Stomach smooth muscle (tissue), 2 donors: ENCODE measurements around the gene WTIP.
"Not testable (repeated sequence)": the region's sequence is repeated elsewhere in the genome, so short reads cannot be mapped to it uniquely, and the experiment has no call there.

ENCODE experiments used
- H3K27ac ChIP-seq: one replicate; pipeline ENCODE4 v1.7.0; 2013; ENCODE audit warnings: mild to moderate bottlenecking, low read length, inconsistent platforms
- H3K27me3 ChIP-seq, 2 donors: one replicate each; pipeline ENCODE4 v1.7.0; 2013; ENCODE audit warnings: low read length in 2 of 2; ENCODE audit not compliant: insufficient read depth in 2 of 2, control insufficient read depth in 1 of 2
- H3K36me3 ChIP-seq, 2 donors: one replicate each; pipeline ENCODE4 v1.7.0; 2013; ENCODE audit warnings: low read length in 2 of 2; ENCODE audit not compliant: control insufficient read depth in 2 of 2, insufficient read depth in 2 of 2
- H3K4me1 ChIP-seq: one replicate; pipeline ENCODE4 v1.7.0; 2013; ENCODE audit warnings: low read length; ENCODE audit not compliant: control insufficient read depth, insufficient read depth
- H3K4me3 ChIP-seq, 2 donors: one replicate each; pipeline ENCODE4 v1.7.0; 2013; ENCODE audit warnings: low read length in 2 of 2
- H3K9ac ChIP-seq, 2 donors: one replicate each; pipeline ENCODE4 v1.7.0; 2013; ENCODE audit warnings: low read length in 2 of 2, mild to moderate bottlenecking in 1 of 2
- H3K9me3 ChIP-seq, 2 donors: one replicate each; pipeline ENCODE4 v1.7.0; 2013; ENCODE audit warnings: low read length in 2 of 2; ENCODE audit not compliant: control insufficient read depth in 2 of 2
- donor health status: healthy.
- donor health status: Pancreatic carcinoma.

WTIP gene

DNA sequence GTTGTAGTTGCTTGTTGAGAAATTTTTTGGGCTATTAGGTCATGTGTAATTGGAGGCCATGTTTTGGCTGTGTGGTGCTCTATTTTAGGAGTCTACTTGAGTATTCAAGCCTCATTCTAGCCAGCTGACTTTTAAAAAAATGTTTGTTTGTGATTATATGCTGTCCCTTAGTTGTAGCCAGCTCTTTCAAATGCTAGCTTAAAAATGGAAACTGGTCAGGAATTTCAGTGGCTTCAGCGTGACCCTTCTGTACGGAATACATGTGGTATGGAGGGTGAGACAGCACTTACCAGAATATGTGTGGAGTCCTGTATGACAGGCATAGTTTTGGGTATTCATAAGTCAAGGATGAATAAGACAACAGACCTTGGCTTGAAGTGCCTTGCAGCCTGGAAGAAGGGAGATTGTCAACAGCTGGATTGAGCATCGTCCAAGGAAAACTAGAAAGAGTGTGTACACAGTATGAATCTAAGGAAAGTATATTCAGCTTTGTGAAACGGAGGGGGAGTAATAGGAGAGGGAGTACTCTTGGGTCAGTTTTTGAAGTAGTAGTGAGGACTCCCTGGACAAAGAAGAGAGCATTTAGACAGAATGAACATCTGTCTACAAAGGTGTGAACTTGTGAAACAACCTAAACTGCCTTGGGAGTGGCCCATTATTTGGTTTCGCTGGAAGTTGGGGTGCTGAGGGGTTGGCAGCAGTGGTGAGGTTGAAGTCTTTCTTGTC is 20.0 kb upstream of the WTIP start:
- no peak overlapping the region for H3K4me3 ChIP-seq
- H3K27me3 ChIP-seq: no peaks in the 10 kb centered on the region
- H3K36me3 ChIP-seq: peaks cover 50 to 61% of the 10 kb centered on the region in 2 donors
- no peaks in the 10 kb centered on the region for H3K9me3 ChIP-seq
- no peaks in the 10 kb centered on the region for H3K4me1 ChIP-seq
- H3K9ac ChIP-seq: no peak overlapping the region
- no peak overlapping the region for H3K27ac ChIP-seq

DNA sequence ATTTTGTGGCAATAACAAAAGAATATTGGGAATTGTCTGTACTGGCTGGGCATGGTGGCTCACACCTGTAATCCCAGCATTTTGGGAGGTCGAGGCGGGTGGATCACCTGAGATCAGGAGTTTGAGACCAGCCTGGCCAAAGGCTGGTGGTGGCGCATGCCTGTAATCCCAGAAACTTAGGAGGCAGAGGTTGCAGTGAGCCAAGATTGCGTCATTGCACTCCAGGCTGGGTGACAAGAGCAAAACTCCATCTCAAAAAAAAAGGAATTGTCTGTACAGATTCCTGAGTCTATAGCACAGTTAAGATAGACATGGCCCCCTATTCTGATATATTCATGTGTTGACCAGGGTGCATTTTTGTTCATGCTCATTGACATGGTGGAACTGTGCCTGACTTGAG is 16.8 kb upstream of the WTIP start:
- not testable (repeated sequence) for H3K9ac ChIP-seq, H3K27me3 ChIP-seq, H3K9me3 ChIP-seq, H3K4me3 ChIP-seq, H3K27ac ChIP-seq, H3K4me1 ChIP-seq
- peaks cover 44 to 66% of the 10 kb centered on the region in 2 donors for H3K36me3 ChIP-seq

DNA sequence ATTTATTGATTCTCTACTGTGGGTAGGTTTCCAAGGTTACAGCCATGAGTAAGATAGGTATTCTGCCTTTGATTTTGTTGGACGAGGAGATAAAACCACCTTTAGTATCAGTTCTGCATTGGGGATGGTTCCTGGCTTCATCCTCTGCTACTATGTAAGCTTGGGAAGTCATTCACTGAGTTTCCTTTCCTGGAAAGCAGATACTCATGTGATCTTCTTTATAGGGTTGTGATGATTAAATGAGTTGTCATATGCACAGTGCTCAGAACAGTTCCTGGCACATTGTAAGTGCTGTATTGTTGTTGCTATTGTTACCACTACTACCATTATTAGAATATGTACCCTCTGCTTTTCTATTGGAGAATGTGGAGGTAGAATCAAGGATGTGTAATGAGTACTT is 13.1 kb upstream of the WTIP start:
- H3K36me3 ChIP-seq: peaks cover 37 to 46% of the 10 kb centered on the region in 2 donors
- H3K27ac ChIP-seq: no peak overlapping the region
- H3K27me3 ChIP-seq: no peaks in the 10 kb centered on the region
- no peak overlapping the region for H3K4me3 ChIP-seq
- no peak overlapping the region for H3K9ac ChIP-seq
- no peaks in the 10 kb centered on the region for H3K4me1 ChIP-seq
- H3K9me3 ChIP-seq: no peaks in the 10 kb centered on the region

DNA sequence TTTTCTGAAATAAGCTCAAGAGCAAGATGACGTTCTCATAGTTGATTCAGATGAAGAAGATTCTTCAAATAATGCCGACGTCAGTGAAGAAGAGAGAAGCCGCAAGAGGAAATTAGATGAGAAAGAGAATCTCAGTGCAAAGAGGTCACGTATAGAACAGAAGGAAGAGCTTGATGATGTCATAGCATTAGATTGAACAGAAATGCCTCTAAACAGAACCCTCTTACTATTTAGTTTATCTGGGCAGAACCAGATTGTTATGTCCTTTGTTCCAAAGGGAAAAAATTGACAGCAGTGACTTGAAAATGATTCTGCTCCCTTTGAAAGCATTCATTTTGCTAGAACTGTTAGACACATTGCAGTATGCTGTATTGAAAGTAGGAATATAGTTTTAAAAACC is 12.5 kb upstream of the WTIP start:
- not testable (repeated sequence) for H3K27me3 ChIP-seq, H3K27ac ChIP-seq, H3K9me3 ChIP-seq, H3K4me3 ChIP-seq, H3K9ac ChIP-seq, H3K4me1 ChIP-seq
- H3K36me3 ChIP-seq: peaks cover 35 to 42% of the 10 kb centered on the region in 2 donors

DNA sequence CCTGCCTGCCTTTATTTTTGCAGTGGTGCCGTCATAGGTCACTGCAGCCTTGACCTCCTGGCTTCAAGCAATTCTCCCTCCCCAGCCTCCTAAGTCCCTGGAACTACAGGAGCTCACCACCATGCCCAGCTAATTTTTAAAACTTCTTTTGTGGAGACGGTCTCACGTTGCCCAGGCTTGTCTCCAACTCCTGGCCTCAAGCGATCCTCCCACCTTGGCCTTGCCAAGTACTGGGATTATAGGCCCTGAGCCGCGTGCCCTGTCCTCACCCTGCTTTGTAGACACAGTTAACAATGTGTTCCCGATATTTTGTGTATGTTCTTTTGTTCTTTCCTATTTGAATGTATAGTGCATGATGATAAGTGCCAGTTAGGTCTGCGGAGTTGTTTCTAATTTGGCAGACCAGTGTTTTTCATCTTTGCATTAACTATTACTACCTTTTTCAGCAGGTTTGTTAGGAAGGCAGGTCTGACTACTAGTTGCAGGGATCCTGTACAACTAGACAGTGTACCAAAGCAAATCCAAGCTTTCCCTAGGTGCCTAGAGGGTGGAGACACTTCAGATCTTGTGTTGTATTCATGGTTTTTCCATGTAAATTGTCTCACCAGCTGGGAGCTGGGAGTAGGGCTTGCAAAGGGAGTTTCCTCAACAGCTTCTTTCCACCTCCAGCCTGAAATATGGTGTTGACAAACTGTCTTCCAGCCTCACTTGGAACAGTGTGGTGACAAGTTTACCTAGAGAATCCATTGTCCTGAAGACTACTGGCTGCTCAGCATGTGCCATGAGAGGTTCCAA is 9.5 kb upstream of the WTIP start:
- H3K4me3 ChIP-seq: no peak overlapping the region
- H3K27me3 ChIP-seq: no peaks in the 10 kb centered on the region
- H3K4me1 ChIP-seq: no peaks in the 10 kb centered on the region
- no peak overlapping the region for H3K9ac ChIP-seq
- peaks cover 24 to 29% of the 10 kb centered on the region in 2 donors for H3K36me3 ChIP-seq
- no peak overlapping the region for H3K27ac ChIP-seq
- H3K9me3 ChIP-seq: no peaks in the 10 kb centered on the region

DNA sequence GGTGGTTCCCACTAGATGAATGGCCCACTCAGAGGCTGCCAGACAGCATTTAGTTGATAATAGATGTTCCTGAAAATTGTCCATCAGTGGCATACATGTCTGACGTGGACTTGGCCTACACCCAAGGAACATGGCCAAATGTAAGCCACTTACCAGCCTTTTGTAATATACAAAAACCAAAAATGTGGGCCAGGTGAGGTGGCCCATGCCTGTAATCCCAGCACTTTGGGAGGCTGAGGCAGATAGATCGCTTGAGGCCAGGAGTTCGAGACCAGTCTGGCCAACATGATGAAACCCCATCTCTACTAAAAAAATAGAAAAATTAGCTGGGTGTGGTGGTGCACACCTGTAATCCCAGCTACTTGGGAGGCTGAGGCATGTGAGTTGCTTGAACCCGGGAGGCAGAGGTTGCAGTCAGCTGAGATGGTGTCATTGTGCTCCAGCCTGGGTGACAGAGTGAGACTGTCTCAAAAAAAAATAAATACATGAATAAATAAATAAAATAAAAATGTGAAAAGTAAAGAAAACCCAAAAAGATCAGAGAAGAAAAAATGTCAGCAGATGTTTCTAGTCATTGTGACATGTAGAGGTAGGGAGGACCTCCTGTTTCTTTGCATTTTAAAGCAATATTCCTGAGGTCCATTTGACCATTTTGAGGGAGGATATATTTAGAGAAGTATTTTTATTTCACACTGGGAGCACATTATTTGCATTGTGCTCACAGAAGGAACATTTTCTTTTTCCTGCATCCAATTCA is 7.1 kb upstream of the WTIP start:
- no peaks in the 10 kb centered on the region for H3K27me3 ChIP-seq
- peaks cover 9 to 21% of the 10 kb centered on the region in 2 donors for H3K36me3 ChIP-seq
- no peak overlapping the region for H3K27ac ChIP-seq
- H3K4me1 ChIP-seq: no peaks in the 10 kb centered on the region
- H3K9me3 ChIP-seq: no peaks in the 10 kb centered on the region
- no peak overlapping the region for H3K4me3 ChIP-seq
- H3K9ac ChIP-seq: no peak overlapping the region

DNA sequence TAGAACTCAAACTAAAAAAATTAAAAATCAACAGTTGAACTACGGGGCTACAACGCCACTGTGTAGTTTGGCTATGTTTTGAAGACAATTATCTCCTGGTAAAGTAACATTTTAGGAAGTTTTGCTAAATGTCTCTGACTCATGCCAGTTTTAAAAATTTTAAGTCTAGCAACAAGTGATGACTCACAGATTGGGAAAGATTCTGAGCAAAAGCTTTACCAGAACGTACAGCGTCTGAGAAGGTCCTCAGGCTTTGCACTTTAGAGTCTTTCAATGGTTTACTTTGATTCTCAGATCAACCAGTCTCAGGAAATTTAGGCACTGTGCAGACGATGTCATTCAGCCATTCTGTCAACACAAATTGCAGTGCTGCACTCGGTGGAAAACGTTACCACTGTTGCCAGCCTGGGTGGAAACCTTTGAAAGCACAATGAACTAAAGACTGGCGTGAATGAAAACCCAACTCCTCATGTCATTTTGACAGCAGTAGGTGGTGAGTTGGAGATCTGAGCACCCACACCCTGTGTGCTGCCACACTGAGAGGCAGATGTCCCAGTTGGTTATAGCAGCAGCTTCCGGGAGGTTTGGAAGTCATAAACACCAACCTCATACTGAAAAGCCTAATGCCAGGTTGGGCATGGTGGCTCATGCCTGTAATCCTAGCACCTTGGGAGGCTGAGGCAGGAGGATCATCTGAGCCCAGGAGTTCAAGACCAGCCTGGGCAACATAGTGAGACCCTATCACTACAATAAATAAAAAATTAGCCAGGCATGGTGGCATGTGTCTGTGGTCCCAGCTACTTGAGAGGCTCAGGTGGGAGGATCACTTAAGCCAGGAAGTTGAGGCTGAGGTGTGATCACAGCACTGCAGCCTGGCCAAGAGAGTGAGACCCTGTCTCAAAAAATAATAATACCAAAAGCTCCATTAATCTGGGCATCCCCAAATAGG is 6.3 kb upstream of the WTIP start:
- Histone ChIP-seq H3K9ac (no peak overlapping the region), H3K4me1 (no peaks in the 10 kb centered on the region), H3K4me3 (no peak overlapping the region), H3K9me3 (no peaks in the 10 kb centered on the region), H3K36me3 (peaks cover 7 to 18% of the 10 kb centered on the region in 2 donors), H3K27ac (no peak overlapping the region), H3K27me3 (no peaks in the 10 kb centered on the region)

DNA sequence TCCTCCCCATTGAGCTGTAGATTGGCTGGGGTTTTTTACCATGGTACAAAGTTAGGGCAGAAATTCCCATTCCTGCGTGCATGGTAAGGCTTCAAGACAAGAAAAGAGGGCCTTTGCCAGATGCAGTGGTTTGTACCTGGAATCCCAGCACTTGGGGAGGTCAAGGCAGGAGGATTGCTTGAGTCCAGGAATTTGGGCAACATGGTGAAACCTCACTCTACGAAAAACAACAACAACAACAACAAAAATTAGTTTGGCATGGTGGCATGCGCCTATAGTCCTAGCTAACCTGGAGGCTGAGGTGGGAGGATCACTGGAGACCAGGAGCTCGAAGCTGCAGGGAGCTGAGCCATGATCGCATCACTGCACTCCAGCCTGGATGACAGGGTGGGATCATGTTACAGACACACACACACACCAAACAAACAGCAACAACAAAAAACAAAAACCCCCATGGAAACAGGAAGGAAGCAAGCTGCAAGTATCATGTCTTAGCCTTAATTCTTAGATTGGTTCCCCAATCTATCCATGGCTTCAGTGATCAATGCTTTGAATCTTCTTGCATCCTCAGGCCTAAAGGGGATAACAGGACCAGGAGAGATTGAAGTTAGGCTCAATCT is 5.5 kb upstream of the WTIP start:
- no peaks in the 10 kb centered on the region for H3K27me3 ChIP-seq
- H3K36me3 ChIP-seq: peaks cover 7 to 16% of the 10 kb centered on the region in 2 donors
- no peak overlapping the region for H3K9ac ChIP-seq
- H3K4me3 ChIP-seq: no peak overlapping the region
- no peaks in the 10 kb centered on the region for H3K9me3 ChIP-seq
- H3K27ac ChIP-seq: no peak overlapping the region
- peaks cover 5% of the 10 kb centered on the region for H3K4me1 ChIP-seq

DNA sequence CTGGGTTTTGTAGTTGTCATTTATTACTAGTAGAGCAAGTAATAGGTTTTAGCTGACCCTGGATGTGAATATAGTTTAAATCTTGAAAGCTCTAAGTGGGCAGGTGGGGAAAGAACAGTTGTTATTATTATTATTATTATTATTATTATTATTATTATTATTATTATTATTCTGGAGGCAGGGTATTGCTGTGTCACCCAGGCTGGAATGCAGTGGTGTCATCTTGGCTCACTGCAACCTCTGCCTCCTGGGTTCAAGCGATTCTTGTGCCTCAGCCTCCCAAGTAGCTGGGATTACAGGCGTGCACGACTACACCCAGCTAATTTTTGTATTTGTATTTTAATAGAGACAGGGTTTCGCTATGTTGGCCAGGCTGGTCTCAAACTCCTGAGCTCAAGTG is 3.1 kb upstream of the WTIP start:
- not testable (repeated sequence) for H3K4me3 ChIP-seq, H3K27me3 ChIP-seq, H3K36me3 ChIP-seq, H3K9me3 ChIP-seq, H3K27ac ChIP-seq, H3K9ac ChIP-seq
- H3K4me1 ChIP-seq: peaks cover 15% of the 10 kb centered on the region

DNA sequence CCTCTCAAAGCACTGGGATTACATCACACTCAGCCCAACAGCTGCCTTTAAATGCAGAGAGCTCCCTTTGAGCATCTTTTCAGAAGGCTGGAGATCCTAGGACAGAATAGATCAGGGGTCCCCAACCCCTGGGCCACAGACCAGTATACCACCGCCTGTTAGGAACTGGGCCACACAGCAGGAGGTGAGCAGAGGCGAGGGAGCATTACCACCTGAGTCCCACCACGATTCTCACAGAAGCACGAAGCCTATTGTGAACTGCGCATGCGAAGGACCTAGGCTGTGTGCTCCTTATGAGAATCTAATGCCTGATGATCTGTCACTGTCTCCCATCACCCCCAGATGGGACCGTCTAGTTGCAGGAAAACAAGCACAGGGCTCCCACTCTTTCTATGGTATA is 2.2 kb upstream of the WTIP start:
- H3K27ac ChIP-seq: no peak overlapping the region
- no peak overlapping the region for H3K4me3 ChIP-seq
- H3K27me3 ChIP-seq: no peaks in the 10 kb centered on the region
- no peak overlapping the region for H3K9ac ChIP-seq
- H3K4me1 ChIP-seq: peaks cover 21% of the 10 kb centered on the region
- no peaks in the 10 kb centered on the region for H3K9me3 ChIP-seq
- no peaks in the 10 kb centered on the region for H3K36me3 ChIP-seq
